Measurements from ENCODE around the gene SPDYC. TPM values are rescaled to one million over a fixed set of nuclear protein-coding genes. Genes with fewer than 3 reads are reported as not detected.

SPDYC gene
- total RNA-seq, 1 experiment from 2014 or later, result not detected

- Histone ChIP-seq H3K9ac (ENCODE audit: low read length) (no peak overlapping the region), H3K27me3 (ENCODE audit: low read length) (no peaks in the 10 kb centered on the region), H2AFZ (ENCODE audit: low read length) (no peak overlapping the region), H4K20me1 (ENCODE audit: low read length) (no peaks in the 10 kb centered on the region), H3K4me3 (ENCODE audit: low read length) (no peak overlapping the region), H3K4me1 (ENCODE audit: insufficient read depth, low read length) (peaks cover 13% of the 10 kb centered on the region; the same call in 1 of the 2 replicates), H3K36me3 (ENCODE audit: low read depth, low read length) (no peaks in the 10 kb centered on the region), H3K9me2 (replicated peaks; ENCODE audit: low read length) (no peaks in the 10 kb centered on the region), H3K79me2 (ENCODE audit: low read length) (no peaks in the 10 kb centered on the region), H3K4me2 (ENCODE audit: low read length) (no peak overlapping the region), H3K27ac (ENCODE audit: low read length) (no peak overlapping the region), H3K9me3 (ENCODE audit: low read length) (no peaks in the 10 kb centered on the region), H3F3A (ENCODE audit: low read length, unreplicated experiment) (no peaks in the 10 kb centered on the region)
- no TSS peak for BruUV-seq (replicated peaks)
- no peak for DNase-seq
- TF ChIP-seq EZH2 (IDR thresholded peaks at IDR 0.05; ENCODE audit: low read length, unreplicated experiment), result no peak
- TF ChIP-seq, protein P1, sequence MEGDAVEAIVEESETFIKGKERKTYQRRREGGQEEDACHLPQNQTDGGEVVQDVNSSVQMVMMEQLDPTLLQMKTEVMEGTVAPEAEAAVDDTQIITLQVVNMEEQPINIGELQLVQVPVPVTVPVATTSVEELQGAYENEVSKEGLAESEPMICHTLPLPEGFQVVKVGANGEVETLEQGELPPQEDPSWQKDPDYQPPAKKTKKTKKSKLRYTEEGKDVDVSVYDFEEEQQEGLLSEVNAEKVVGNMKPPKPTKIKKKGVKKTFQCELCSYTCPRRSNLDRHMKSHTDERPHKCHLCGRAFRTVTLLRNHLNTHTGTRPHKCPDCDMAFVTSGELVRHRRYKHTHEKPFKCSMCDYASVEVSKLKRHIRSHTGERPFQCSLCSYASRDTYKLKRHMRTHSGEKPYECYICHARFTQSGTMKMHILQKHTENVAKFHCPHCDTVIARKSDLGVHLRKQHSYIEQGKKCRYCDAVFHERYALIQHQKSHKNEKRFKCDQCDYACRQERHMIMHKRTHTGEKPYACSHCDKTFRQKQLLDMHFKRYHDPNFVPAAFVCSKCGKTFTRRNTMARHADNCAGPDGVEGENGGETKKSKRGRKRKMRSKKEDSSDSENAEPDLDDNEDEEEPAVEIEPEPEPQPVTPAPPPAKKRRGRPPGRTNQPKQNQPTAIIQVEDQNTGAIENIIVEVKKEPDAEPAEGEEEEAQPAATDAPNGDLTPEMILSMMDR (conservative IDR thresholded peaks at IDR 0.05; ENCODE audit: low read depth, low read length), result no peak
- TF ChIP-seq EZH2phosphoT487 (IDR thresholded peaks at IDR 0.05; ENCODE audit: borderline replicate concordance, low read length), result no peak
- intact Hi-C loops (cut with micrococcal nuclease), result no loop called here
- ChIA-PET CTCF (no interaction called here), POLR2A (ENCODE audit: unreplicated experiment) (no interaction called here)
- no peak for ATAC-seq
Observed at GRCh38 chr11:65166893-65167292, 3.1 kb upstream of the SPDYC start.

- ATAC-seq, result no peak
- no peak for DNase-seq
- BruUV-seq (replicated peaks), result no TSS peak
- H3K4me3 ChIP-seq (ENCODE audit: low read length), result no peak overlapping the region
- H2AFZ ChIP-seq (ENCODE audit: low read length), result no peak overlapping the region
- H3K9me3 ChIP-seq (ENCODE audit: low read length), result no peaks in the 10 kb centered on the region
- H3K36me3 ChIP-seq (ENCODE audit: low read depth, low read length), result no peaks in the 10 kb centered on the region
- TF ChIP-seq, protein P1 (conservative IDR thresholded peaks at IDR 0.05; ENCODE audit: low read depth, low read length), result no peak
- TF ChIP-seq EZH2 (IDR thresholded peaks at IDR 0.05; ENCODE audit: low read length, unreplicated experiment), result no peak
- no peak for TF ChIP-seq EZH2phosphoT487 (IDR thresholded peaks at IDR 0.05; ENCODE audit: borderline replicate concordance, low read length)
- H3K27ac ChIP-seq (ENCODE audit: low read length), result no peak overlapping the region
- no peak overlapping the region for H3K4me2 ChIP-seq (ENCODE audit: low read length)
- no peaks in the 10 kb centered on the region for H3K27me3 ChIP-seq (ENCODE audit: low read length)
- H3K4me1 ChIP-seq (ENCODE audit: insufficient read depth, low read length), result peaks cover 13% of the 10 kb centered on the region; the same call in 1 of the 2 replicates
- ChIA-PET CTCF (interaction anchor here (0.6 kb wide), 1 partner anchor 108 kb away, joined by 10 read pairs; no protein-coding TSS in a partner anchor), POLR2A (ENCODE audit: unreplicated experiment) (no interaction called here)
- H4K20me1 ChIP-seq (ENCODE audit: low read length), result no peaks in the 10 kb centered on the region
- no peaks in the 10 kb centered on the region for H3F3A ChIP-seq (ENCODE audit: low read length, unreplicated experiment)
- no peaks in the 10 kb centered on the region for H3K9me2 ChIP-seq (replicated peaks; ENCODE audit: low read length)
- intact Hi-C loops (cut with micrococcal nuclease), result no loop called here
- H3K9ac ChIP-seq (ENCODE audit: low read length), result no peak overlapping the region
- H3K79me2 ChIP-seq (ENCODE audit: low read length), result no peaks in the 10 kb centered on the region
Observed at GRCh38 chr11:65167656-65168055, 2.4 kb upstream of the SPDYC start.

DNA sequence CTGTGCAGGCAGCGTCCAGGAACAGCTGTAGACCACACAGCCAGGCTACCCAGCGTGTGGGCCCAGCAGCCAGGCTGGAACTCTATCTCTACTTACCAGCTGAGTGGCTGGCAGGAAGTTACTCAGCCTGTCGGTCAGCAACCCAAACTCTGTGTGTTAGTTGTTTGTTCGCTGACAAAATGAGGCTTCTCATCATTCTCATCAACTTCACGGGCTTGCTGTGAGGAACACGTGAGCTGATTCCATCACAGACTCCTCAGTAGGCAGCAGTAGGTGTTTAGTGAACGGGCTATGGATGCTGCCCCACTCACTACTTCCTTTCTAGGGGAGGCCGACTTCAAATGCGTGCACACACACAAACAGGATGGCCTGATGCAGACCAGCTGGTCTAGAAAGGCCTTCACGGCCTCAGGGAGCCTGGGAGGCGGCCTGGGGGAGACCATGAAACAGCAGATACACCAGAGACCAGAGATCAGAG is 830 bp upstream of the SPDYC start:
- peak; percentile 32 for DNase-seq
- H3K4me3 ChIP-seq (ENCODE audit: low read length), result no peak overlapping the region
- peak; percentile 84 for ATAC-seq
- POLR2A ChIA-PET (ENCODE audit: unreplicated experiment), result interaction anchor here (0.6 kb wide), 1 partner anchor 34 kb away, joined by 3 read pairs; no protein-coding TSS in a partner anchor
- H3K36me3 ChIP-seq (ENCODE audit: low read depth, low read length), result no peaks in the 10 kb centered on the region
- BruUV-seq (replicated peaks), result no TSS peak
- H4K20me1 ChIP-seq (ENCODE audit: low read length), result no peaks in the 10 kb centered on the region
- H3K4me2 ChIP-seq (ENCODE audit: low read length), result no peak overlapping the region
- TF ChIP-seq EZH2phosphoT487 (IDR thresholded peaks at IDR 0.05; ENCODE audit: borderline replicate concordance, low read length) (no peak), EZH2 (IDR thresholded peaks at IDR 0.05; ENCODE audit: low read length, unreplicated experiment) (no peak)
- TF ChIP-seq, protein P1 (conservative IDR thresholded peaks at IDR 0.05; ENCODE audit: low read depth, low read length), result no peak
- intact Hi-C loops (cut with micrococcal nuclease), result no loop called here
- no peaks in the 10 kb centered on the region for H3K9me2 ChIP-seq (replicated peaks; ENCODE audit: low read length)
- no peaks in the 10 kb centered on the region for H3K9me3 ChIP-seq (ENCODE audit: low read length)
- H3K27ac ChIP-seq (ENCODE audit: low read length), result no peak overlapping the region
- H3K4me1 ChIP-seq (ENCODE audit: insufficient read depth, low read length), result peaks cover 13% of the 10 kb centered on the region; the same call in 1 of the 2 replicates
- H3K79me2 ChIP-seq (ENCODE audit: low read length), result no peaks in the 10 kb centered on the region
- CTCF ChIA-PET, result interaction anchor here (0.7 kb wide), 1 partner anchor 631 kb away, joined by 3 read pairs; no protein-coding TSS in a partner anchor
- H3K27me3 ChIP-seq (ENCODE audit: low read length), result no peaks in the 10 kb centered on the region
- H3F3A ChIP-seq (ENCODE audit: low read length, unreplicated experiment), result no peaks in the 10 kb centered on the region
- H3K9ac ChIP-seq (ENCODE audit: low read length), result no peak overlapping the region
- H2AFZ ChIP-seq (ENCODE audit: low read length), result peak overlapping the region; percentile 68

Measured in PC-3 (cell line).